Body of pancreas (tissue), 4 donors: ENCODE measurements around the gene LMOD1. TPM values are rescaled to one million over a fixed set of nuclear protein-coding genes. Genes with fewer than 3 reads are reported as not detected.
A peak's percentile ranks its signal among the peaks of the same experiment; 100 is the strongest.

ENCODE experiments used
- ATAC-seq: fragments of 150-250 bp; one replicate; pipeline ENCODE4 v1.9.1; 2016
- DNase-seq, 4 donors: peaks; one replicate each; pipeline ENCODE4 v3.0.0-alpha.2; 2019
- H3K27ac ChIP-seq, 4 donors: fragments of 200-600 bp; sonication (generic); 1 replicate in 3 of 4; 2 replicates in 1 of 4; pipeline versions ENCODE4 v1.5.1 to v1.6.1; 2016 to 2019; ENCODE audit warnings: mild to moderate bottlenecking in 1 of 4, mixed read lengths in 1 of 4, moderate library complexity in 1 of 4
- H3K27me3 ChIP-seq, 2 donors: fragments of 200-600 bp; sonication (generic); one replicate each; pipeline ENCODE4 v1.6.0; 2016; ENCODE audit warnings: mild to moderate bottlenecking in 1 of 2
- H3K36me3 ChIP-seq, 2 donors: fragments of 200-600 bp; sonication (generic); replicated peaks in 1 of 2; 2 replicates each; pipeline ENCODE4 v1.5.1; 2016; ENCODE audit warnings: low read depth in 2 of 2; ENCODE audit not compliant: insufficient read depth in 1 of 2
- H3K4me1 ChIP-seq: fragments of 200-600 bp; sonication (generic); one replicate; pipeline ENCODE4 v1.6.0; 2016
- H3K4me3 ChIP-seq, 2 donors: fragments of 200-600 bp; sonication (generic); 1 replicate in 1 of 2; 2 replicates in 1 of 2; pipeline ENCODE4 v1.5.1; 2016 to 2019
- H3K9me3 ChIP-seq, 3 donors: fragments of 200-600 bp; sonication (generic); 1 replicate in 2 of 3; 2 replicates in 1 of 3; pipeline ENCODE4 v1.5.1; 2016
- CTCF ChIP-seq, 7 experiments: fragments of 450-650 bp in 4 of 7; fragments of 200-600 bp in 3 of 7; sonication (generic) in 3 of 7; IDR thresholded peaks; one replicate each; pipeline ENCODE4 v1.5.1; 2016 to 2019; ENCODE audit warnings: antibody characterized with exemption in 7 of 7
- POLR2A ChIP-seq, 3 donors: fragments of 450-650 bp; IDR thresholded peaks; one replicate each; pipeline ENCODE4 v1.6.1; 2016; ENCODE audit warnings: antibody characterized with exemption in 3 of 3, mild to moderate bottlenecking in 2 of 3
- WGBS, 2 donors: methylation state at CpG; one replicate each; pipeline ENCODE4 v1.1.5; 2017; 5-methylcytosine and 5-hydroxymethylcytosine counted together
- intact Hi-C: fragments of 100-400 bp; cut with DNase I; formaldehyde crosslinking; loops from one replicate; pipeline ENCODE4 v1.15.1; 2023
- total RNA-seq, 2 donors: library from RNA; depleted of rRNA; stranded (reverse); fragments of >200 nt; gene quantifications; one replicate each; pipeline ENCODE4 v1.1.0, GENCODE V29; 2016

Gene LMOD1
- total RNA-seq, 2 donors from 2014 or later = 14.8 to 16.9 TPM

- H3K9me3 ChIP-seq = no peaks in the 10 kb centered on the region
- TF ChIP-seq POLR2A (IDR thresholded peaks at IDR 0.05) (no peak), CTCF (IDR thresholded peaks at IDR 0.05) (no peak)
Observed at GRCh38 chr1:201954263-201955008, 8.1 kb upstream of the LMOD1 start.

GRCh38 chr1:201949491-201949890, 3.1 kb upstream of the LMOD1 start:
- H3K4me1 ChIP-seq = peaks cover 12% of the 10 kb centered on the region
- intact Hi-C loops = no loop called here
- peaks cover 0 to 4% of the 10 kb centered on the region in 2 donors for H3K27me3 ChIP-seq
- no peaks in the 10 kb centered on the region for H3K36me3 ChIP-seq
- no peak for TF ChIP-seq POLR2A (IDR thresholded peaks at IDR 0.05)
- H3K27ac ChIP-seq = no peak overlapping the region
- DNase-seq (no peak), ATAC-seq (no peak)
- no peak overlapping the region for H3K4me3 ChIP-seq
- no peaks in the 10 kb centered on the region for H3K9me3 ChIP-seq

More at GRCh38 chr1:201954263-201955008, 8.1 kb upstream of the LMOD1 start:
- Histone ChIP-seq H3K36me3 (peaks cover 0 to 6% of the 10 kb centered on the region in 2 donors), H3K27ac (peak overlapping the region in 3 of 4 donors; percentile 66 to 85 (median 84)), H3K27me3 (no peaks in the 10 kb centered on the region), H3K4me1 (peaks cover 15% of the 10 kb centered on the region), H3K4me3 (peak overlapping the region; percentile 50 to 91)
- WGBS, 2 donors = 56% methylated on average over 24 of the region's 24 CpGs
- intact Hi-C loops = no loop called here
- ATAC-seq (peak; percentile 8), DNase-seq (peak in 1 of 4 donors; percentile 22)

DNA sequence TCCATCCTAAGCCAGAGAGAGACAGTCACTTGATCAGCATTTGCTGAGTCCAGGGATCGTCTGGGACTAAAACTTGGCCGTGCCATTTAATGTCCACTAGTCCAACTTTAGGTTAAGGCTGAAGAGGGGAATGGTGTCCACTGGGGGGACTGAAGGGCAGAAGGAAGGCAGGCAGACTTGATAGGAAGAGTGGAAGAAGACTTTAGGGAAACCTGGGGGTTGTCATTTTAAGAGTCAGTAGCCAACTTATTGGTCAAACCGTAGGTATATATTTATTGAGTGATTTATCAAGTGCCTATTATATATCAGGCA, 1.3 kb upstream of the LMOD1 start:
- intact Hi-C loops = no loop called here
- 34 to 52% methylated on average over 3 of the region's 3 CpGs for WGBS, 2 donors
- peaks cover 10% of the 10 kb centered on the region for H3K4me1 ChIP-seq
- no peak for TF ChIP-seq CTCF (IDR thresholded peaks at IDR 0.05)
- TF ChIP-seq POLR2A (IDR thresholded peaks at IDR 0.05) = no peak
- no peak overlapping the region for H3K4me3 ChIP-seq
- no peaks in the 10 kb centered on the region for H3K36me3 ChIP-seq
- H3K27me3 ChIP-seq = peaks cover 0 to 4% of the 10 kb centered on the region in 2 donors
- no peak overlapping the region for H3K27ac ChIP-seq
- ATAC-seq = no peak
- H3K9me3 ChIP-seq = no peaks in the 10 kb centered on the region
- DNase-seq = no peak

GRCh38 chr1:201945863-201946223, 505 bp downstream of the LMOD1 start:
- peaks cover 10% of the 10 kb centered on the region for H3K4me1 ChIP-seq
- 21 to 47% methylated on average over 10 of the region's 10 CpGs for WGBS, 2 donors
- no peak overlapping the region for H3K27ac ChIP-seq
- H3K36me3 ChIP-seq = no peaks in the 10 kb centered on the region
- ATAC-seq (no peak), DNase-seq (no peak)
- H3K9me3 ChIP-seq = no peaks in the 10 kb centered on the region
- H3K27me3 ChIP-seq = peaks cover 0 to 4% of the 10 kb centered on the region in 2 donors
- TF ChIP-seq CTCF (IDR thresholded peaks at IDR 0.05) (no peak), POLR2A (IDR thresholded peaks at IDR 0.05) (no peak)
- intact Hi-C loops = no loop called here
- no peak overlapping the region for H3K4me3 ChIP-seq

DNA sequence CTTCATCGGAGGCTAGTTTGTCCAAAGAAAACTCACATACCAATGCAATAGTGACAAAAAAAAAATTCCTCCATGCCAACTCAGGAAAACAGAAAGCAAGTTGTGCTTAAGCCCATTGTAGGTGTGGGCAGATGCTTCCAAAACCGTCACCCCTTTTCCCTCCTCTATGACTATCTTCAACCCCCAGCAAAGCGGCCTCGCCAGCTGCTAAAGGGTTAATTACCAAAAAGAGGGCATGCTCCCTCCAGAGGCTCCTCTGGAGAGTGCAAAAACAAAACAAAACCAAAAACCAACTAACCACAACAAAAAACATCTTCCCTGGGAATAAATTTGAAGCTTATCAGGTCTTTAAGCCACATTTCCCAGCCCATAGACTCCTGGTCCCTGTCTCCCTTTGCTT, 1.2 kb downstream of the LMOD1 start:
- no peak overlapping the region for H3K27ac ChIP-seq
- intact Hi-C loops = no loop called here
- H3K4me3 ChIP-seq = no peak overlapping the region
- H3K27me3 ChIP-seq = peaks cover 0 to 4% of the 10 kb centered on the region in 2 donors
- TF ChIP-seq CTCF (IDR thresholded peaks at IDR 0.05) (no peak), POLR2A (IDR thresholded peaks at IDR 0.05) (no peak)
- DNase-seq (no peak), ATAC-seq (no peak)
- H3K4me1 ChIP-seq = peaks cover 10% of the 10 kb centered on the region
- WGBS, 2 donors = 53 to 55% methylated on average over 4 of the region's 4 CpGs
- H3K9me3 ChIP-seq = no peaks in the 10 kb centered on the region
- no peaks in the 10 kb centered on the region for H3K36me3 ChIP-seq
